Stimulated activated CD4-positive, alpha-beta T cell treated with anti-CD3 and anti-CD28 coated beads, TNF-alpha, amount 100 ng/mL, for 4 hours (primary cell): ENCODE data around the gene GGTA1.
"Not testable (repeated sequence)": the region's sequence is repeated elsewhere in the genome, so short reads cannot be mapped to it uniquely, and the experiment has no call there.

Experiments used
- DNase-seq, 3 experiments: peaks; one replicate each; pipeline ENCODE4 v3.0.0-alpha.2; 2020; ENCODE audit warnings: low read depth in 3 of 3

GGTA1 gene

GRCh38 chr9:121458449-121458848, 41.2 kb downstream of the GGTA1 start:
- DNase-seq: not testable (repeated sequence)

GRCh38 chr9:121455527-121456239, 44.0 kb downstream of the GGTA1 start:
- no peak for DNase-seq

- DNase-seq: no peak
These were observed 44.7 kb downstream of the GGTA1 start for GRCh38 chr9:121454972-121455371.

GRCh38 chr9:121453232-121453892, 46.3 kb downstream of the GGTA1 start:
- DNase-seq: no peak

DNA sequence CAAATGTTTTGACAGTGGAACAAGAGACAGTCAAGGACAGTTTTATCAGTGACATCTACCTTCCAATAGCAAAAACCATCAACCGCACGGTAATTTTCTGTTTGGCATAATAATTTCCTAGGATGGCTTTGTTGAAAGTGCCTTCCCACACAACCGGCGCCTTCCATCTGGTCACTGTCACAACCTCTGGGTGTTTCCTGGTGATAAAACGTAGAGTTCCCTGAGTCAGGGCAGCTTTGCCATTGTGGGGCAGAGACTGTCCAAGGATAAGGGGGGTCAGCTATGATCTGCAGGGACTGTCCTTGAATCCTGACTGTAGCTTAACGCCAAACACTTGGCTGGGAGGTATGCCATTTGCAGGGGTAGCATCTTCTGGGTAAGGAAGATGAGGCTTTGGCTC, 47.6 kb downstream of the GGTA1 start:
- DNase-seq: no peak

DNA sequence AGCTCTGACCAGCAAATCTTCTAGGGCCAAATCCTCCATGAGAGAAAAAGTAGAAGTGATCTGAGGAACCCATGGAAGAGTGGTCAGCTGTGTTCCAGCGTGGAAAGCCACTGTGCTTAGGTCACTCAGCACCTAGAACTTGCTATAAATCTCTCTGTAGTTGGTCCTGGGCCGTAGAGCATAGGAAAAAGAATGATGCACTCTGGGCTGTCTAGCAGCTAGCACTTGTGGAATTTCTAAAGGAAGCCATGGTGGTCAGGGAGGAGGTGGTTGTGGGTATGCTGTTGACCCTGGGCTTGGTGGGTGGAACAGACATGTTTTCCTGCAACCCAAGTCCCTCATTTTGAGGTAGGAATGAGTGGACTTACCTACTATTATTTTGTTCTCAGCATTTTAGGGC, 48.1 kb downstream of the GGTA1 start:
- DNase-seq: no peak

GRCh38 chr9:121450241-121450640, 49.4 kb downstream of the GGTA1 start:
- no peak for DNase-seq

- DNase-seq: no peak
These were observed 49.9 kb downstream of the GGTA1 start for GRCh38 chr9:121449786-121450185.

DNA sequence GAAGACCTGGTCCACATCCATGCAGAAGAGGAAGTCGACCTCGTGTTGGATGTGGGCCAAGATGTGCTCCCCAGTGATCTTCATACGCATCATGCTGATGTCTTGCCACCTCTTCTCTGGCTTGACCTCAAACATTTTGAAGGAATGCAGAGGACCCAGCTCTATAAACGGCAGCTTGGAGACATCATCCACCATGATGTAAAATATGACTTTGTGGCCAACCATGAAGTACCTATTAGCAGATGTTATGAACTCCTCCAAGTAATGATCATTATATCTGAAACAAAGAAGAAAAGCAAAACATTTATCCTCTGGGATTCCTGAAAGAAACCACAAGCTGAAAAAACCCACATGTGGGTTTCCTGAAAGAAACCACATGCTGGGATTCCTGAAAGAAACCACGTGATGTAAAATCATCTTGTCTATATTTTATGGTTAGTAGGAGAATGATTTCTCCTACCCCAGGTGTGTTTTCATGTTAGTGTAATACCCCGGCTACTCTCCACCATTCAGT, 52.3 kb downstream of the GGTA1 start:
- DNase-seq: no peak

GRCh38 chr9:121445986-121446385, 53.7 kb downstream of the GGTA1 start:
- no peak for DNase-seq

DNA sequence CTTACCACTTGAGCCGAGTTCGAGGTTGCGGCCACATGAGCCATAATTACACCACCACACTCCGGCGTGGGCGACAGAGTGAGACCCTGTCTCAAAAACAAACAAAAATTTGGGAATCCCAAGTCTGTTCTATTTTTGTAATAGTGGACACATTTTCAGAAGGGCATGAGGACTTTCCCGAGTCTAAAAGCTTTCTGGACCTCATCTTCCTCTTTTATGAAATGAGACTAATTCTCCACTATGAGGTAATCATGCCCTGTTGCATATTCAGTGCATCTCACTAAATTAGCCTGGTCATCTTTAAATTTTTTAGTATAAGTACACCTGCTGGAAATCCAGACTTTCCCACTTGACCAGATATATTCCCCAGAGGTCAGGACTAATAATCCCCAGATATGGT, 55.7 kb downstream of the GGTA1 start:
- DNase-seq: no peak

DNA sequence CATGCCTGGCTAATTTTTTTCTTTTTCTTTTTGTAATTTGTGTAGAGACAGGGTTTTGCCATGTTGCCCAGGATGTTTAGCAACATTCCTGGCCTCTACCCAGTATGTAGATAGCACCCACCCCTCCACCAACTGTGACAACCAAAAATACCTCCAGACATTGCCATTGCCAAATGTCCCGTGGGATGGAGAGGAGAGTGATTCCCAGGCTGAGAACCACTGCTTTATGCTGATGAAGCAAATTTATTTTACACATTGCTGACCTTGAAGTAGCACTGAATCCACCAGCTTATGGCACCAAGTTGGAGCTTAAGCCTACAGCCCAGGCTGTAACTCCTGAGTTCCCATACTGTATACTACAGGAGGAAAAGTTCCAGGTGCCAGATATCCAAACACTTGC, 58.5 kb downstream of the GGTA1 start:
- DNase-seq: no peak

- DNase-seq: no peak
These were observed 59.7 kb downstream of the GGTA1 start for GRCh38 chr9:121439711-121440664.

DNA sequence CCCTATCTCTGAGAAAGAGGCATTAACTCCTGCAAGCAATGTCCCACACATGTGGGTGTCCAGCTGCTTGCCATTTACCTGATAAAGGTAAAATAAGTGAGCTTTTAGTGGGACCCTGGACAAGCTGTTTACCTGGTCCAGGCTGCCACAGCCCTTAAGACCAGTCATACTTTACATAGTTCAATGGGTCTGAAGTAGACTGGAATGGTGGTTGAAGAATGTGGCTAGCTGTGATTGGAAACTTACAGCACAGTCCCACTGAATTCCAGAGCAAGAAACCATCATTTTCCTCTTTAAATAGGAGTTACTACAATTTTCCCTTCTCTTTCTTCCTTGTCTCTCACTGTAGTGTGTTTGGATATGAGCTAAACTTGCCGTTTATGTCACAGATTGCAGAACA, 60.6 kb downstream of the GGTA1 start:
- no peak for DNase-seq

DNA sequence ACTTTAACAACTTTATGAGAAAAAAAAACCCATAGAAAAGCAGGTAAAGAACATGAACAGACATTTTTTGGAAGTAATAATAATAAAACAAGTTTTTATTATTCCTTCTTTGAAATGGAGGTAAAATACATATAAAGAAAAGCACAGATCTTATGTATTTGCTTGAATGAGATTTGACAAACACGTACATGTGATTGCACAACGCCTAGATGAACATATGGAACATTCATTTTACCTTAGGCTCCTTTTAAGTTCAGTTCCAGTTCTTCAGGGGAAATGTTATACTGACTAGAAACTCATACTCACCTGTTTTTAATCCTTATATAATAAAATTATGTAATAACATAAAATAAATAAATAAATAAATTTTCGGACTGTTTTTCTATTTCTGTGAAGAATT, 61.8 kb downstream of the GGTA1 start:
- no peak for DNase-seq

DNA sequence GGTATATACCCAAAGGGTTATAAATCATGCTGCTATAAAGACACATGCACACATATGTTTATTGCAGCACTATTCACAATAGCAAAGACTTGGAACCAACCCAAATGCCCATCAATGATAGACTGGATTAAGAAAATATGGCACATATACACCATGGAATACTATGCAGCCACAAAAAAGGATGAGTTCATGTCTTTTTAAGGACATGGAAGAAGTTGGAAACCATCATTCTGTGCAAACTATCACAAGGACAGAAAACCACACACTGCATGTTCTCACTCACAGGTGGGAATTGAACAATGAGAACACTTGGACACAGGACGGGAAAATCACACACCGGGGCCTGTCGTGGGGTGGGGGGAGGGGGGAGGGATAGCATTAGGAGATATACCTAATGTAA, 62.6 kb downstream of the GGTA1 start:
- not testable (repeated sequence) for DNase-seq

DNA sequence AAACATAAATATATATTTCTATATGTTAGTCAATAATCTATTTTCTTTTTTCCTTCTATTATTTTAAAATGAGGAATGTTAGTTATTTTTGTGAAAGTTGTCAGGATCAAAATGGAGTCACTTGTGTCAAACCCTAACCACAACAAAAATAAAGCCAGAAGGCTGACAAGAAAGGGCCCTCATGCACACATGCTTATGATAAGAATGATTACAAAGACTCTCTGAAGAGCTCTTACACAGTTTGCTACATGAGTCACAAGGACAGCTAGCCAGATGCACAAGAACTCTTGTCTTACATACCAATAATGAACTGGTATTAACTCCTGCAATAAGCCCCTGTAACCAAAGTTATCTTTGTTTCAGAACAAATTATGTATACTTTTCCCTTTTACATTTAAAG, 64.7 kb downstream of the GGTA1 start:
- DNase-seq: no peak

DNA sequence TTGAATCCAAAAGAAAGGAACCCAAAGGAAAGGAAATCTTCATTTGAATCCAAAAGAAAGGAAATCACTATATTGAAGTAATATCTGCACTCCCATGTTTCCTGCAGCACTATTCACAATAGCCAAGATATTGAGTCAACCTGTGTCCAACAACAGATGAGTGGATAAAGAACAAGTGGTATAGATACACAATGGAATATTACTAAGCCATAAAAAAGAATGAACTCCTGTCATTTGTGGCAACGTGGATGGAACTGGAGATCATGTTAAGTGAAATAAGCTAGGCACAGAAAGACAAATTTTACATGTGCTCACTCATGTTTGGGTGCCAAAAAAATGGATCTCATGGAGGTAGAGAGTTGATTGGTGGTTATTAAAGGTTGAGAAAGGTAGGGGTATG, 71.7 kb downstream of the GGTA1 start:
- no peak for DNase-seq

DNA sequence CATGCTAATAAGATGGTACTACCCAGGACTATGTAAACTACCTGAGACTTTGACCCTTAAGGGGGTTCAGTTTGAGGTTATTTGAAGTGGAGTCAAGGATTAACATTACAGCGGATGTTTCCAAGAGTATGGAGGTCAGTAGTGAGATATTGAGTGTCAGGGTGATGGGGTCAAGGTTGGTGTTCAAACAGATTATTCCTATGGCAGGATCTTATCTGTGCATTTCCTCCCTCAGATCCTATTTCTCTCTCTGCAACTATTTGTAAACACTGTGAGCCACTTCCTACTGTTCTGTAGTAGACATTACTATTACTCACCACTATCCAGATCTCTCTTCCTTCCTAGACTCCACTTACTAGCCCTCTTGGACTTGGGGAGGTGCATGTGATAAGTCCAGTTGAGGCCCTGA, 75.6 kb downstream of the GGTA1 start:
- no peak for DNase-seq

GRCh38 chr9:121411993-121412392, 87.7 kb downstream of the GGTA1 start:
- DNase-seq: no peak

GRCh38 chr9:121405899-121406298, 93.7 kb downstream of the GGTA1 start:
- no peak for DNase-seq
